Measurements from ENCODE around the gene WDR36. TPM values are rescaled to one million over a fixed set of nuclear protein-coding genes. Genes with fewer than 3 reads are reported as not detected.

The WDR36 gene
- total and polyA plus RNA-seq, 2 of the 13 experiments (the other 11 are each of a cell fraction or from before 2014, with no cell fraction given) = 18.2 to 40.6 TPM

DNA sequence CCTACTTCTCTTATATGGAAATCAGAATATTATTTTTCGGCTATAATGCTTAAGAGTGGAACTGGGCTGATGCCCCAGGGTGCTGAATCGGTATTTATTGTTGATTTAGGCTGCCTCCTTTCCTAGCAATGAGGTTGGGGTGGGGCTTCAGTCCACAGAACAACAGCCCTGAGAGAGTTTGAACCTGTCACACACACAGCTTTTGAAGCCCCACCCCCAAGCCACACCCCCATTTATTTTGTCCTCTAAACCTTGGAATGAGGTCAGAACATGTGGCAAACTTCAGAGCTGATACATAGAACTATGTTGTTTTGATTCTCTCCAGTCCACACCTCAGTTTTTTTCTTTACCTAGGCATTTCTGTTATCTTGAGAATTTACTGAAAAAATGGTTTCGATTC lies 80.4 kb downstream of the WDR36 start:
- no TSS peak for BruUV-seq (replicated peaks)
- Histone ChIP-seq H3K9me3 (ENCODE audit: low read length) (no peaks in the 10 kb centered on the region), H3K4me3 (replicated peaks in 1 of 3; ENCODE audit: insufficient read depth in 1 of 3, low read depth in 2 of 3, low read length in 3 of 3) (no peak overlapping the region), H4K20me1 (ENCODE audit: insufficient read depth, low read length) (no peaks in the 10 kb centered on the region), H3K79me2 (ENCODE audit: insufficient read depth, low read length) (no peaks in the 10 kb centered on the region), H3K4me1 (ENCODE audit: insufficient read depth, low read length) (no peaks in the 10 kb centered on the region), H3K9ac (ENCODE audit: insufficient read depth, low read depth, low read length) (no peak overlapping the region), H3K27ac (ENCODE audit: extremely low read length, insufficient read depth, low read length) (no peak overlapping the region), H3K27me3 (ENCODE audit: control insufficient read depth in 1 of 2, insufficient read depth in 2 of 2, low read length in 2 of 2) (no peaks in the 10 kb centered on the region), H3K4me2 (ENCODE audit: low read depth, low read length) (no peak overlapping the region), H2AFZ (ENCODE audit: low read length) (no peak overlapping the region), H3K36me3 (replicated peaks in 1 of 2; ENCODE audit: control insufficient read depth in 1 of 2, insufficient read depth in 2 of 2, low read length in 2 of 2) (no peaks in the 10 kb centered on the region)
- no peak for DNase-seq (ENCODE audit: low spot score)
- FAIRE-seq = no peak
- WGBS (ENCODE audit: low lambda C conversion rate) = 4% methylated on average over 3 of the region's 3 CpGs
- TF ChIP-seq SMAD3 (CRISPR knock-in tag; IDR thresholded peaks at IDR 0.05) = no peak
- TF ChIP-seq CENPX (CRISPR knock-in tag; IDR thresholded peaks at IDR 0.05) = no peak
- no peak for TF ChIP-seq ZNF143 (CRISPR knock-in tag; IDR thresholded peaks at IDR 0.05)
- TF ChIP-seq ZNF460 (CRISPR knock-in tag; IDR thresholded peaks at IDR 0.05; ENCODE audit: borderline replicate concordance) = no peak
- no peak for TF ChIP-seq HDAC6 (IDR thresholded peaks at IDR 0.05; ENCODE audit: low read depth, low read length)
- TF ChIP-seq ZNF567 (CRISPR knock-in tag; IDR thresholded peaks at IDR 0.05; ENCODE audit: borderline replicate concordance) = no peak
- TF ChIP-seq, protein P1, sequence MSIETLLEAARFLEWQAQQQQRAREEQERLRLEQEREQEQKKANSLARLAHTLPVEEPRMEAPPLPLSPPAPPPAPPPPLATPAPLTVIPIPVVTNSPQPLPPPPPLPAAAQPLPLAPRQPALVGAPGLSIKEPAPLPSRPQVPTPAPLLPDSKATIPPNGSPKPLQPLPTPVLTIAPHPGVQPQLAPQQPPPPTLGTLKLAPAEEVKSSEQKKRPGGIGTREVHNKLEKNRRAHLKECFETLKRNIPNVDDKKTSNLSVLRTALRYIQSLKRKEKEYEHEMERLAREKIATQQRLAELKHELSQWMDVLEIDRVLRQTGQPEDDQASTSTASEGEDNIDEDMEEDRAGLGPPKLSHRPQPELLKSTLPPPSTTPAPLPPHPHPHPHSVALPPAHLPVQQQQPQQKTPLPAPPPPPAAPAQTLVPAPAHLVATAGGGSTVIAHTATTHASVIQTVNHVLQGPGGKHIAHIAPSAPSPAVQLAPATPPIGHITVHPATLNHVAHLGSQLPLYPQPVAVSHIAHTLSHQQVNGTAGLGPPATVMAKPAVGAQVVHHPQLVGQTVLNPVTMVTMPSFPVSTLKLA (IDR thresholded peaks at IDR 0.05) = no peak
- TF ChIP-seq, protein P2, sequence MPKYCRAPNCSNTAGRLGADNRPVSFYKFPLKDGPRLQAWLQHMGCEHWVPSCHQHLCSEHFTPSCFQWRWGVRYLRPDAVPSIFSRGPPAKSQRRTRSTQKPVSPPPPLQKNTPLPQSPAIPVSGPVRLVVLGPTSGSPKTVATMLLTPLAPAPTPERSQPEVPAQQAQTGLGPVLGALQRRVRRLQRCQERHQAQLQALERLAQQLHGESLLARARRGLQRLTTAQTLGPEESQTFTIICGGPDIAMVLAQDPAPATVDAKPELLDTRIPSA (CRISPR knock-in tag; IDR thresholded peaks at IDR 0.05; ENCODE audit: borderline replicate concordance) = no peak
- no peak for TF ChIP-seq ERF (CRISPR knock-in tag; IDR thresholded peaks at IDR 0.05)
- TF ChIP-seq, protein P3, sequence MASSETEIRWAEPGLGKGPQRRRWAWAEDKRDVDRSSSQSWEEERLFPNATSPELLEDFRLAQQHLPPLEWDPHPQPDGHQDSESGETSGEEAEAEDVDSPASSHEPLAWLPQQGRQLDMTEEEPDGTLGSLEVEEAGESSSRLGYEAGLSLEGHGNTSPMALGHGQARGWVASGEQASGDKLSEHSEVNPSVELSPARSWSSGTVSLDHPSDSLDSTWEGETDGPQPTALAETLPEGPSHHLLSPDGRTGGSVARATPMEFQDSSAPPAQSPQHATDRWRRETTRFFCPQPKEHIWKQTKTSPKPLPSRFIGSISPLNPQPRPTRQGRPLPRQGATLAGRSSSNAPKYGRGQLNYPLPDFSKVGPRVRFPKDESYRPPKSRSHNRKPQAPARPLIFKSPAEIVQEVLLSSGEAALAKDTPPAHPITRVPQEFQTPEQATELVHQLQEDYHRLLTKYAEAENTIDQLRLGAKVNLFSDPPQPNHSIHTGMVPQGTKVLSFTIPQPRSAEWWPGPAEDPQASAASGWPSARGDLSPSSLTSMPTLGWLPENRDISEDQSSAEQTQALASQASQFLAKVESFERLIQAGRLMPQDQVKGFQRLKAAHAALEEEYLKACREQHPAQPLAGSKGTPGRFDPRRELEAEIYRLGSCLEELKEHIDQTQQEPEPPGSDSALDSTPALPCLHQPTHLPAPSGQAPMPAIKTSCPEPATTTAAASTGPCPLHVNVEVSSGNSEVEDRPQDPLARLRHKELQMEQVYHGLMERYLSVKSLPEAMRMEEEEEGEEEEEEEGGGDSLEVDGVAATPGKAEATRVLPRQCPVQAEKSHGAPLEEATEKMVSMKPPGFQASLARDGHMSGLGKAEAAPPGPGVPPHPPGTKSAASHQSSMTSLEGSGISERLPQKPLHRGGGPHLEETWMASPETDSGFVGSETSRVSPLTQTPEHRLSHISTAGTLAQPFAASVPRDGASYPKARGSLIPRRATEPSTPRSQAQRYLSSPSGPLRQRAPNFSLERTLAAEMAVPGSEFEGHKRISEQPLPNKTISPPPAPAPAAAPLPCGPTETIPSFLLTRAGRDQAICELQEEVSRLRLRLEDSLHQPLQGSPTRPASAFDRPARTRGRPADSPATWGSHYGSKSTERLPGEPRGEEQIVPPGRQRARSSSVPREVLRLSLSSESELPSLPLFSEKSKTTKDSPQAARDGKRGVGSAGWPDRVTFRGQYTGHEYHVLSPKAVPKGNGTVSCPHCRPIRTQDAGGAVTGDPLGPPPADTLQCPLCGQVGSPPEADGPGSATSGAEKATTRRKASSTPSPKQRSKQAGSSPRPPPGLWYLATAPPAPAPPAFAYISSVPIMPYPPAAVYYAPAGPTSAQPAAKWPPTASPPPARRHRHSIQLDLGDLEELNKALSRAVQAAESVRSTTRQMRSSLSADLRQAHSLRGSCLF (CRISPR knock-in tag; IDR thresholded peaks at IDR 0.05; ENCODE audit: borderline replicate concordance) = no peak
- no peak for TF ChIP-seq KLF11 (CRISPR knock-in tag; IDR thresholded peaks at IDR 0.05)
- no peak for TF ChIP-seq CREM (IDR thresholded peaks at IDR 0.05)
- no peak for TF ChIP-seq CREM (CRISPR knock-in tag; IDR thresholded peaks at IDR 0.05)
- intact Hi-C loops (cut with micrococcal nuclease; ENCODE audit: unreplicated experiment) = no loop called here
- no peak for ATAC-seq
- ChIA-PET CTCF (ENCODE audit: low intra/inter-chr PET ratio, low total read pairs) (no interaction called here), POLR2A (no interaction called here)
- in situ Hi-C loops (cut with HindIII; ENCODE audit: extremely low pct_ligation_motif_present, low pct_unique_long_range_greater_than_20kb) = loop anchor here (25.0 kb wide), 1 partner anchor 315 kb away; no protein-coding TSS in a partner anchor
